Trophoblast cell (in vitro differentiated cells and primary cell): ENCODE results near the gene NLRC3.
A peak's percentile ranks its signal among the peaks of the same experiment; 100 is the strongest.
"Not testable (repeated sequence)": the region's sequence is repeated elsewhere in the genome, so short reads cannot be mapped to it uniquely, and the experiment has no call there.

Source experiments
- DNase-seq, 2 donors: peaks; one replicate each; pipeline ENCODE4 v3.0.0-alpha.2; 2016
- H2AFZ ChIP-seq: 2 replicates; pipeline ENCODE4 v1.6.1; 2013; ENCODE audit warnings: low read length, moderate library complexity, mild to moderate bottlenecking; ENCODE audit not compliant: insufficient read depth, poor library complexity
- H2AK5ac ChIP-seq: 2 replicates; pipeline ENCODE4 v1.6.1; 2013; ENCODE audit warnings: mild to moderate bottlenecking, low read length
- H2BK120ac ChIP-seq: 2 replicates; pipeline ENCODE4 v1.6.1; 2013; ENCODE audit warnings: low read length, mild to moderate bottlenecking, moderate library complexity; ENCODE audit not compliant: insufficient read depth, poor library complexity
- H2BK12ac ChIP-seq: 2 replicates; pipeline ENCODE4 v1.6.1; 2013; ENCODE audit warnings: mild to moderate bottlenecking, low read length, moderate library complexity
- H2BK5ac ChIP-seq: 2 replicates; pipeline ENCODE4 v1.6.1; 2013; ENCODE audit warnings: low read length, low read depth, moderate library complexity, mild to moderate bottlenecking; ENCODE audit not compliant: poor library complexity
- H3K14ac ChIP-seq: 2 replicates; pipeline ENCODE4 v1.6.1; 2013; ENCODE audit warnings: mild to moderate bottlenecking, low read length
- H3K18ac ChIP-seq: 2 replicates; pipeline ENCODE4 v1.6.1; 2013; ENCODE audit warnings: mild to moderate bottlenecking, low read length
- H3K23ac ChIP-seq: 2 replicates; pipeline ENCODE4 v1.6.1; 2013; ENCODE audit warnings: low read length
- H3K27ac ChIP-seq: 2 replicates; pipeline ENCODE4 v1.5.1; 2013; ENCODE audit warnings: low read depth, mild to moderate bottlenecking, inconsistent platforms, low read length, moderate library complexity
- H3K27me3 ChIP-seq: 2 replicates; pipeline ENCODE4 v1.6.1; 2013; ENCODE audit warnings: inconsistent platforms, mild to moderate bottlenecking, low read length, moderate library complexity; ENCODE audit not compliant: insufficient read depth
- H3K36me3 ChIP-seq, 2 experiments: 1 replicate in 1 of 2; 2 replicates in 1 of 2; pipeline ENCODE4 v1.6.1; 2013; ENCODE audit warnings: low read length in 2 of 2, mild to moderate bottlenecking in 2 of 2, moderate library complexity in 1 of 2; ENCODE audit not compliant: insufficient read depth in 2 of 2, control insufficient read depth in 1 of 2
- H3K4ac ChIP-seq: 2 replicates; pipeline ENCODE4 v1.6.1; 2013; ENCODE audit warnings: low read depth, mild to moderate bottlenecking, low read length, moderate library complexity
- H3K4me1 ChIP-seq, 2 experiments: 1 replicate in 1 of 2; 2 replicates in 1 of 2; pipeline ENCODE4 v1.6.1; 2013; ENCODE audit warnings: low read length in 2 of 2, mild to moderate bottlenecking in 2 of 2, moderate library complexity in 1 of 2; ENCODE audit not compliant: insufficient read depth in 2 of 2, control insufficient read depth in 1 of 2
- H3K4me2 ChIP-seq: 2 replicates; pipeline ENCODE4 v1.6.1; 2013; ENCODE audit warnings: inconsistent platforms, mild to moderate bottlenecking, low read length, moderate library complexity
- H3K4me3 ChIP-seq: 2 replicates; pipeline ENCODE4 v1.5.1; 2013; ENCODE audit warnings: mild to moderate bottlenecking, low read depth, low read length, inconsistent platforms
- H3K79me1 ChIP-seq: one replicate; pipeline ENCODE4 v1.6.1; 2013; ENCODE audit warnings: low read length
- H3K79me2 ChIP-seq: 2 replicates; pipeline ENCODE4 v1.6.1; 2013; ENCODE audit warnings: low read length, mild to moderate bottlenecking; ENCODE audit not compliant: control insufficient read depth, insufficient read depth, poor library complexity
- H3K9ac ChIP-seq: 2 replicates; pipeline ENCODE4 v1.6.1; 2013; ENCODE audit warnings: mild to moderate bottlenecking, low read length
- H3K9me3 ChIP-seq: 2 replicates; pipeline ENCODE4 v1.6.1; 2013; ENCODE audit warnings: low read depth, mild to moderate bottlenecking, control low read depth, inconsistent platforms, low read length; ENCODE audit not compliant: insufficient read depth
- H4K12ac ChIP-seq: 2 replicates; pipeline ENCODE4 v1.6.1; 2013; ENCODE audit warnings: low read depth, mild to moderate bottlenecking, low read length, moderate library complexity
- H4K8ac ChIP-seq: 2 replicates; pipeline ENCODE4 v1.6.1; 2013; ENCODE audit warnings: low read depth, mild to moderate bottlenecking, low read length, moderate library complexity
- H4K91ac ChIP-seq: one replicate; pipeline ENCODE4 v1.6.1; 2013; ENCODE audit warnings: low read depth, mild to moderate bottlenecking, low read length, moderate library complexity
- WGBS: extraction: QIAGEN DNeasy Blood & Tissue Kit; methylation state at CpG from one replicate; pipeline ENCODE4 v1.1.7; 2013; ENCODE audit warnings: missing lambda C conversion rate; ENCODE audit not compliant: insufficient read length, insufficient coverage; ENCODE audit errors: extremely low coverage; 5-methylcytosine and 5-hydroxymethylcytosine counted together

NLRC3 gene

GRCh38 chr16:3508736-3509135 is 68.5 kb downstream of the NLRC3 start:
- no peaks in the 10 kb centered on the region for H3K4me1 ChIP-seq
- H3K4me2 ChIP-seq, result no peak overlapping the region
- H2AFZ ChIP-seq, result no peak overlapping the region
- no peaks in the 10 kb centered on the region for H3K9me3 ChIP-seq
- no peak overlapping the region for H3K4ac ChIP-seq
- H3K79me1 ChIP-seq, result no peaks in the 10 kb centered on the region
- no peak for DNase-seq
- H2BK120ac ChIP-seq, result no peak overlapping the region
- H4K12ac ChIP-seq, result no peak overlapping the region
- no peak overlapping the region for H2BK12ac ChIP-seq
- H3K18ac ChIP-seq, result no peak overlapping the region
- H2AK5ac ChIP-seq, result no peak overlapping the region
- no peak overlapping the region for H3K14ac ChIP-seq
- H3K27ac ChIP-seq, result no peak overlapping the region
- H3K9ac ChIP-seq, result no peak overlapping the region
- no peaks in the 10 kb centered on the region for H3K27me3 ChIP-seq
- H3K4me3 ChIP-seq, result no peak overlapping the region
- H2BK5ac ChIP-seq, result no peak overlapping the region
- no peaks in the 10 kb centered on the region for H3K79me2 ChIP-seq
- H4K91ac ChIP-seq, result no peak overlapping the region
- no peak overlapping the region for H4K8ac ChIP-seq
- no CpG with 5 or more reads among the region's 7 CpGs for WGBS
- peaks cover 11 to 23% of the 10 kb centered on the region in 2 experiments for H3K36me3 ChIP-seq
- H3K23ac ChIP-seq, result no peak overlapping the region

GRCh38 chr16:3503523-3503922 is 73.7 kb downstream of the NLRC3 start:
- H2BK5ac ChIP-seq, result no peak overlapping the region
- no peak overlapping the region for H2BK12ac ChIP-seq
- no peaks in the 10 kb centered on the region for H3K9me3 ChIP-seq
- H3K27me3 ChIP-seq, result no peaks in the 10 kb centered on the region
- no peak overlapping the region for H2AFZ ChIP-seq
- H4K12ac ChIP-seq, result no peak overlapping the region
- no peak overlapping the region for H3K9ac ChIP-seq
- peaks cover 4% of the 10 kb centered on the region for H3K79me1 ChIP-seq
- H3K14ac ChIP-seq, result no peak overlapping the region
- H3K23ac ChIP-seq, result no peak overlapping the region
- no CpG with 5 or more reads among the region's 6 CpGs for WGBS
- H4K8ac ChIP-seq, result no peak overlapping the region
- DNase-seq, result no peak
- H3K4me1 ChIP-seq, result peaks cover 5 to 6% of the 10 kb centered on the region in 2 experiments
- H4K91ac ChIP-seq, result no peak overlapping the region
- H3K4me2 ChIP-seq, result no peak overlapping the region
- H2AK5ac ChIP-seq, result no peak overlapping the region
- H3K79me2 ChIP-seq, result no peaks in the 10 kb centered on the region
- H3K27ac ChIP-seq, result no peak overlapping the region
- H3K4ac ChIP-seq, result no peak overlapping the region
- H2BK120ac ChIP-seq, result no peak overlapping the region
- H3K36me3 ChIP-seq, result peaks cover 0 to 8% of the 10 kb centered on the region in 2 experiments
- no peak overlapping the region for H3K18ac ChIP-seq
- no peak overlapping the region for H3K4me3 ChIP-seq

GRCh38 chr16:3501783-3502400 is 75.3 kb downstream of the NLRC3 start:
- H3K36me3 ChIP-seq, result peaks cover 0 to 6% of the 10 kb centered on the region in 2 experiments
- no peak overlapping the region for H2AK5ac ChIP-seq
- DNase-seq, result no peak
- H3K27me3 ChIP-seq, result no peaks in the 10 kb centered on the region
- H3K27ac ChIP-seq, result no peak overlapping the region
- H3K79me2 ChIP-seq, result no peaks in the 10 kb centered on the region
- H2BK120ac ChIP-seq, result no peak overlapping the region
- H2AFZ ChIP-seq, result peak overlapping the region; percentile 37
- H2BK12ac ChIP-seq, result no peak overlapping the region
- no peaks in the 10 kb centered on the region for H3K9me3 ChIP-seq
- H3K79me1 ChIP-seq, result peaks cover 4% of the 10 kb centered on the region
- no peak overlapping the region for H3K23ac ChIP-seq
- H3K4me3 ChIP-seq, result no peak overlapping the region
- H3K18ac ChIP-seq, result no peak overlapping the region
- H3K9ac ChIP-seq, result no peak overlapping the region
- no peak overlapping the region for H2BK5ac ChIP-seq
- no peak overlapping the region for H4K91ac ChIP-seq
- no peak overlapping the region for H4K8ac ChIP-seq
- peak overlapping the region; percentile 67 for H3K4me2 ChIP-seq
- H3K4me1 ChIP-seq, result peaks cover 5 to 6% of the 10 kb centered on the region in 2 experiments
- H3K4ac ChIP-seq, result no peak overlapping the region
- WGBS, result no CpG with 5 or more reads among the region's 22 CpGs
- H3K14ac ChIP-seq, result no peak overlapping the region
- no peak overlapping the region for H4K12ac ChIP-seq

GRCh38 chr16:3501412-3501761 is 75.8 kb downstream of the NLRC3 start:
- not testable (repeated sequence) for DNase-seq, H3K79me1 ChIP-seq, H3K79me2 ChIP-seq, H2AK5ac ChIP-seq, H3K18ac ChIP-seq, H3K14ac ChIP-seq, H2BK12ac ChIP-seq, H3K4me1 ChIP-seq, H3K36me3 ChIP-seq, H3K23ac ChIP-seq, H3K27me3 ChIP-seq, H3K27ac ChIP-seq, H2BK120ac ChIP-seq, H4K12ac ChIP-seq, H3K9me3 ChIP-seq, H4K91ac ChIP-seq, H2BK5ac ChIP-seq, H3K9ac ChIP-seq, H3K4ac ChIP-seq
- WGBS, result no CpG with 5 or more reads among the region's 24 CpGs
- peak overlapping the region; percentile 37 for H2AFZ ChIP-seq
- H3K4me2 ChIP-seq, result peak overlapping the region; percentile 67
- peak overlapping the region; percentile 76 for H3K4me3 ChIP-seq
- peak overlapping the region; percentile 65 for H4K8ac ChIP-seq
